NT2/D1 (cell line): ENCODE measurements around the gene OR8G1.
"Not testable (repeated sequence)": the region's sequence is repeated elsewhere in the genome, so short reads cannot be mapped to it uniquely, and the experiment has no call there.

Experiments
- DNase-seq: peaks from one replicate; pipeline ENCODE4 v3.0.0-alpha.2; 2011; ENCODE audit warnings: low read depth, low spot score
- H3K27me3 ChIP-seq: 2 replicates; pipeline ENCODE4 v1.6.0; 2011; ENCODE audit warnings: mild to moderate bottlenecking; ENCODE audit not compliant: insufficient read length, insufficient read depth
- H3K36me3 ChIP-seq: 2 replicates; pipeline ENCODE4 v1.6.1; 2011; ENCODE audit warnings: mild to moderate bottlenecking, low read length, mixed read lengths; ENCODE audit not compliant: insufficient read depth, insufficient read length
- H3K4me1 ChIP-seq: 2 replicates; pipeline ENCODE4 v1.5.1; 2011; ENCODE audit not compliant: insufficient read depth, insufficient read length
- H3K4me3 ChIP-seq: 2 replicates; pipeline ENCODE4 v1.5.1; 2011; ENCODE audit warnings: low read depth; ENCODE audit not compliant: insufficient read length
- H3K9ac ChIP-seq: 2 replicates; pipeline ENCODE4 v1.6.0; 2011; ENCODE audit warnings: low read depth; ENCODE audit not compliant: insufficient read length
- H3K9me3 ChIP-seq: 2 replicates; pipeline ENCODE4 v1.5.1; 2011; ENCODE audit warnings: mild to moderate bottlenecking, low read length; ENCODE audit not compliant: insufficient read depth
- SUZ12 ChIP-seq: IDR thresholded peaks from 2 replicates; pipeline ENCODE4 v1.6.1; 2011; ENCODE audit not compliant: insufficient read length, insufficient read depth; ENCODE audit errors: extremely low read depth
- YY1 ChIP-seq: IDR thresholded peaks from 2 replicates; pipeline ENCODE4 v1.6.1; 2011; ENCODE audit not compliant: insufficient read length, insufficient read depth
- ZNF274 ChIP-seq: IDR thresholded peaks from 2 replicates; pipeline ENCODE4 v1.6.1; 2011; ENCODE audit warnings: mild to moderate bottlenecking, low read depth, low read length

The OR8G1 gene

DNA sequence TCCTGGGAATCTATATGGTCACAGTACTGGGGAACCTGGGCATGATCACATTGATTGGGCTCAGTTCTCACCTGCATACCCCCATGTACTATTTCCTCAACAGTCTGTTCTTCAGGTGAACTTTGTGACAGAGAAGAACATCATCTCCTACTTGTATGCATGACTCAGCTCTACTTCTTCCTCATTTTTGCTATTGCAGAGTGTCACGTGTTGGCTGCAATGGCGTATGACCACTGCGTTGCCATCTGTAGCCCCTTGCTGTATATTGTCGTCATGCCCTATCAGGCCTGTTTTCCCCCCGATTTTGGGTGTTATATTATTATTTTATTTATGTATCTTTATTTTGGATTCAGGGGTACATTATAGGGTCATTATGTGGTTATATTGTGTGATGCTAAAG lies 2.4 kb upstream of the OR8G1 start:
- Histone ChIP-seq H3K9me3 (no peaks in the 10 kb centered on the region), H3K9ac (no peak overlapping the region), H3K36me3 (no peaks in the 10 kb centered on the region), H3K4me3 (no peak overlapping the region), H3K4me1 (no peaks in the 10 kb centered on the region), H3K27me3 (no peaks in the 10 kb centered on the region)
- no peak for DNase-seq
- TF ChIP-seq SUZ12: no peak
- TF ChIP-seq YY1: no peak
- TF ChIP-seq ZNF274: no peak

GRCh38 chr11:124249869-124250268 lies 9.0 kb downstream of the OR8G1 start:
- not testable (repeated sequence) for H3K27me3 ChIP-seq, H3K36me3 ChIP-seq, H3K9me3 ChIP-seq, H3K4me3 ChIP-seq, H3K4me1 ChIP-seq, DNase-seq, H3K9ac ChIP-seq

DNA sequence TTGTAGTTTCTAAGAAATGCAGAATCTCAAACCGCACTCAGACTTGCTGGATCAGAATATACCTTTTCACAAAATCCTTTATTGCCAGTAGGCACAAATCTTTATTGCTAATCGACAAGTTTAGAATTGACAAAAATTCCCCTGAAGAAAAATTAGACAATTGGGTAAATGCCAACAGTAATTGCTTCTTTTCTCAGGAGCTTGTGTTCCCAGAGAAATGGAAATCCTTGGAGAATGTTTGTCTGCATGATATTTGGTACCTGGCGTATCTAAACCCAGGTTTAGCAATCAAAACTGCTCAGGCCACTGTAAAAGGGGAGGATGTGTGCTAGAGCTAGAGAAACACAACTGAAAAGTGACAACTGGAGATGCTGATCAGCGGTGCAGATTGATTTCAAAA lies 15.2 kb downstream of the OR8G1 start, which contains the start of gene OR8G5:
OR8G5 (plus strand) TSS at position 301 of the 400 bp plus-strand sequence. CDS start 8,556 bp downstream, outside the sequence.
- Histone ChIP-seq H3K27me3 (no peaks in the 10 kb centered on the region), H3K4me1 (no peaks in the 10 kb centered on the region), H3K9me3 (no peaks in the 10 kb centered on the region), H3K4me3 (no peak within 1 kb of the TSS), H3K36me3 (no peaks in the 10 kb centered on the region), H3K9ac (no peak within 1 kb of the TSS)
- no peak for DNase-seq
- TF ChIP-seq SUZ12: no peak
- TF ChIP-seq YY1: no peak
- TF ChIP-seq ZNF274: no peak

- H3K9ac ChIP-seq, H3K4me1 ChIP-seq, H3K27me3 ChIP-seq, H3K9me3 ChIP-seq, DNase-seq, H3K36me3 ChIP-seq, H3K4me3 ChIP-seq: not testable (repeated sequence)
Measured at GRCh38 chr11:124265041-124265440, 24.1 kb downstream of the OR8G1 start.

- DNase-seq, H3K4me3 ChIP-seq, H3K4me1 ChIP-seq, H3K36me3 ChIP-seq, H3K9ac ChIP-seq, H3K9me3 ChIP-seq, H3K27me3 ChIP-seq: not testable (repeated sequence)
Measured at GRCh38 chr11:124270886-124271285, 30.0 kb downstream of the OR8G1 start.

GRCh38 chr11:124274000-124274399 lies 33.1 kb downstream of the OR8G1 start:
- no peaks in the 10 kb centered on the region for H3K36me3 ChIP-seq
- H3K4me3 ChIP-seq: no peak overlapping the region
- no peaks in the 10 kb centered on the region for H3K27me3 ChIP-seq
- TF ChIP-seq YY1: no peak
- TF ChIP-seq SUZ12: no peak
- TF ChIP-seq ZNF274: no peak
- H3K9me3 ChIP-seq: no peaks in the 10 kb centered on the region
- H3K9ac ChIP-seq: no peak overlapping the region
- no peaks in the 10 kb centered on the region for H3K4me1 ChIP-seq
- no peak for DNase-seq

DNA sequence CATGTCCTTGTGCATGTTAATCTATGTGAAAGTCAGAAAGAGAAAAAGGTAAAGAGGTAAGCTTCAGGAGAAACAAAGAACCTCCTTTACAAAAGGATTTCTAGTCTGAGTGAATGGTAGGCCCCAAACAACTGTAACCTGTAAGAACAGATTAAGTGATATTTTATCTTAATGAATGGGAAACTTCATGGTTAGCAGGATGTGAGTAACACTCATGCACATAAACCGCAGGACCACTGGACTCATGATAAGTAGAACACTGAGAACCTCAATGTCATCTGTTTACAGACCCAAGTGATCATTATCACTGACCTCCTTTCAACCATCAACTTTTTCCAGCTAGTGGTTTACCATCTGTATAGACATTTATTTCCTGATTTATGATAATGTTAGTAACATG lies 35.2 kb downstream of the OR8G1 start:
- no peak overlapping the region for H3K9ac ChIP-seq
- H3K9me3 ChIP-seq: no peaks in the 10 kb centered on the region
- H3K36me3 ChIP-seq: no peaks in the 10 kb centered on the region
- H3K4me3 ChIP-seq: no peak overlapping the region
- H3K4me1 ChIP-seq: no peaks in the 10 kb centered on the region
- TF ChIP-seq YY1: no peak
- TF ChIP-seq ZNF274: no peak
- TF ChIP-seq SUZ12: no peak
- DNase-seq: no peak
- no peaks in the 10 kb centered on the region for H3K27me3 ChIP-seq

DNA sequence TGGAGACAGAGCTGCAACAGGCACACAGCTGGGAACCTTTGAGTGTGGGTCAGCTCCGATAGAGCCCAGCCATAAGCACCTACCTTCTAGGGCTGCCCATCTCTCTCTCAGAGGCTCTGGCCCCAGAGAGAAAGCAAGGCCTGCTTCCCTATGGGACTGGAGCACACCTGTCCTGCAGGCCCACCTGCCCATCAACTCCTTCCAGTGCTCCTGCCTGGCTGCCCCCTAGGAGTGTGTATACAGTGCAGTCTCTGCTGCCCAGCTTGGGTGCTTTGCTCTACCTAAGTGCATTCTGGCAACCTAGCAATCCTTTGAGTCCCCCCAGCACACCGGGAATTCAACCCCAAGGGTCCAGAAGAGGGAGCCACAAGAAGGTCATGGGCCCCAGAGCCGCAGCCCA lies 36.3 kb downstream of the OR8G1 start:
- Histone ChIP-seq H3K9ac (no peak overlapping the region), H3K27me3 (no peaks in the 10 kb centered on the region), H3K36me3 (no peaks in the 10 kb centered on the region), H3K4me3 (no peak overlapping the region), H3K9me3 (no peaks in the 10 kb centered on the region), H3K4me1 (no peaks in the 10 kb centered on the region)
- TF ChIP-seq ZNF274: no peak
- no peak for TF ChIP-seq SUZ12
- no peak for TF ChIP-seq YY1
- no peak for DNase-seq
